ENCODE results near the gene PRRX2.

DNA sequence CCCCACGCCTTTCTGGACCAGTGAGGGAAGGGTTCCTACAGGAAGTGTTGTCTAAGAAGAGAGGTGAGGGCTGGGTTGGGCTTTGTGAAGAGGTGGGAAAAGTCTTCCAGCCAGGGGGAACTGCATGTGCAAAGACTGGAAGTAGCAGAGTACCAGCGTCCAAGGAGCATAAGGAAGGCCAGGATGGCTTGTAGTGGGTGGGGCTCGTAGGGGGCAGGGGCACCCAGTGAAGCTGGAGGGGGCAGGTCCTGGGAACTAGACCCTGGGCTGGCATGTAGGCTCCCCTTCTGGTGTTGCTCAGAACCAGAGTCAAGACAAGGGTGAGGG is 20.4 kb downstream of the PRRX2 start:
- TF ChIP-seq CTCF (IDR thresholded peaks at IDR 0.05; ENCODE audit: low read depth, low read length, missing input control) (no peak), YY1 (IDR thresholded peaks at IDR 0.05) (no peak), RXRA (IDR thresholded peaks at IDR 0.05) (no peak), JUND (IDR thresholded peaks at IDR 0.05) (no peak), SP1 (IDR thresholded peaks at IDR 0.05) (no peak), MAX (IDR thresholded peaks at IDR 0.05) (no peak), FOXA1 (IDR thresholded peaks at IDR 0.05) (no peak), EGR1 (IDR thresholded peaks at IDR 0.05; ENCODE audit: low read depth in 2 of 2) (no peak), GABPA (IDR thresholded peaks at IDR 0.05 in 1 of 2, conservative IDR thresholded peaks at IDR 0.05 in 1 of 2) (no peak), RAD21 (IDR thresholded peaks at IDR 0.05) (no peak)
- TF ChIP-seq, protein P1, sequence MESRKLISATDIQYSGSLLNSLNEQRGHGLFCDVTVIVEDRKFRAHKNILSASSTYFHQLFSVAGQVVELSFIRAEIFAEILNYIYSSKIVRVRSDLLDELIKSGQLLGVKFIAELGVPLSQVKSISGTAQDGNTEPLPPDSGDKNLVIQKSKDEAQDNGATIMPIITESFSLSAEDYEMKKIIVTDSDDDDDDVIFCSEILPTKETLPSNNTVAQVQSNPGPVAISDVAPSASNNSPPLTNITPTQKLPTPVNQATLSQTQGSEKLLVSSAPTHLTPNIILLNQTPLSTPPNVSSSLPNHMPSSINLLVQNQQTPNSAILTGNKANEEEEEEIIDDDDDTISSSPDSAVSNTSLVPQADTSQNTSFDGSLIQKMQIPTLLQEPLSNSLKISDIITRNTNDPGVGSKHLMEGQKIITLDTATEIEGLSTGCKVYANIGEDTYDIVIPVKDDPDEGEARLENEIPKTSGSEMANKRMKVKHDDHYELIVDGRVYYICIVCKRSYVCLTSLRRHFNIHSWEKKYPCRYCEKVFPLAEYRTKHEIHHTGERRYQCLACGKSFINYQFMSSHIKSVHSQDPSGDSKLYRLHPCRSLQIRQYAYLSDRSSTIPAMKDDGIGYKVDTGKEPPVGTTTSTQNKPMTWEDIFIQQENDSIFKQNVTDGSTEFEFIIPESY (IDR thresholded peaks at IDR 0.05), result no peak

Measured in liver (tissue), 3 donors.